ENCODE data around the gene ABCA2. TPM values are rescaled to one million over a fixed set of nuclear protein-coding genes. Genes with fewer than 3 reads are reported as not detected.

ABCA2 gene
- total RNA-seq, 4 donors from 2014 or later: 136 to 291 (median 196) TPM

GRCh38 chr9:136996361-136997292 lies 31.4 kb downstream of the ABCA2 start, which contains the start of gene CLIC3:
CLIC3 (minus strand) TSS chr9:136996568; CDS start chr9:136996543, 25 bp downstream.
- DNase-seq (ENCODE audit: low spot score in 2 of 2): no peak
- H3K4me1 ChIP-seq: peaks cover 0 to 75% (median 61%) of the 10 kb centered on the region in 4 donors
- no peaks in the 10 kb centered on the region for H3K27me3 ChIP-seq
- no peaks in the 10 kb centered on the region for H3K9me3 ChIP-seq
- 21 to 34% methylated on average over 23 to 29 of the region's 35 CpGs for WGBS, 2 donors
- peaks cover 0 to 15% (median 0%) of the 10 kb centered on the region in 3 donors for H3K36me3 ChIP-seq
- TF ChIP-seq EP300 (IDR thresholded peaks at IDR 0.05) (no peak), CTCF (IDR thresholded peaks at IDR 0.05) (no peak), POLR2A (IDR thresholded peaks at IDR 0.05) (no peak)
- peak within 1 kb of the TSS; percentile 1 to 38 (median 26) for H3K4me3 ChIP-seq
- H3K27ac ChIP-seq: peak within 1 kb of the TSS; percentile 52 to 89 (median 70)

DNA sequence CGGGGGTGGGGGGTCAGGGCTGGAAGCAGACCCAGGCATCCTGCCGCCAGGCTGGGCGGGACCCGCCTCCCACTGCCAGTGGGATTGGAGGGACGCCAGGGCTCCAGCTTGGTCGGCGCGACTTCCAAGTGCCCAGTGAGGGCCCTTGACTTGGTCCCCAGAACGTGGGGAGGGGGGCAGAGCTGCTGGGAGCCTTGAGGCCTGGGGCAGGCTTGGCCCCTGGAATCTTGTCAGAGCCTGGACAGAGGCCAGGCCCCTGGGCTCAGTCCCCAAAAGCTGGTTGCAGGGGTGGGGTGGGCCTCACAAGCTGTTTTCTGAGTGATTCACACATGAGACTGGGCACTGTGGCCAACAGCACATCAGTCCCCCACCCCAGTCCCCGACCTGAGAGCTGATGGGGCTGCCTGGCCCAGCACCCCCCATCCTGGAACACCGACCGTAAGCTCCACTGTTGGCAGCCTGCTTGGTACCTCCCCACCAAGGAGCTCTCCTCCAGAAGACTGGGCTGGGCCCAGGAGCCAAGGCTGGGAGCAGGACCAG lies 32.2 kb downstream of the ABCA2 start:
- TF ChIP-seq POLR2A (IDR thresholded peaks at IDR 0.05): no peak
- peak in 1 of 2 donors; percentile 21 for TF ChIP-seq EP300 (IDR thresholded peaks at IDR 0.05)
- 11 to 40% methylated on average over 1 to 10 of the region's 12 CpGs for WGBS, 2 donors
- peak overlapping the region; percentile 52 to 89 (median 70) for H3K27ac ChIP-seq

GRCh38 chr9:136995362-136995761 lies 32.7 kb downstream of the ABCA2 start:
- no peak for DNase-seq (ENCODE audit: low spot score in 2 of 2)
- H3K9me3 ChIP-seq: no peaks in the 10 kb centered on the region
- H3K27ac ChIP-seq: peak overlapping the region; percentile 52 to 89 (median 70)
- TF ChIP-seq POLR2A (IDR thresholded peaks at IDR 0.05): no peak
- no peak for TF ChIP-seq CTCF (IDR thresholded peaks at IDR 0.05)
- no peak for TF ChIP-seq EP300 (IDR thresholded peaks at IDR 0.05)
- peaks cover 0 to 15% (median 0%) of the 10 kb centered on the region in 3 donors for H3K36me3 ChIP-seq
- 31 to 43% methylated on average over 5 to 29 of the region's 30 CpGs for WGBS, 2 donors
- peaks cover 0 to 72% (median 58%) of the 10 kb centered on the region in 4 donors for H3K4me1 ChIP-seq
- H3K4me3 ChIP-seq: peak overlapping the region in 3 of 4 donors; percentile 1 to 38 (median 17)
- H3K27me3 ChIP-seq: no peaks in the 10 kb centered on the region

More for the DNA sequence above, 32.2 kb downstream of the ABCA2 start:
- peaks cover 0 to 76% (median 61%) of the 10 kb centered on the region in 4 donors for H3K4me1 ChIP-seq
- peak overlapping the region in 2 of 4 donors; percentile 26 to 38 for H3K4me3 ChIP-seq
- H3K9me3 ChIP-seq: no peaks in the 10 kb centered on the region
- no peaks in the 10 kb centered on the region for H3K27me3 ChIP-seq
- DNase-seq (ENCODE audit: low spot score in 2 of 2): no peak
- H3K36me3 ChIP-seq: peaks cover 0 to 15% (median 0%) of the 10 kb centered on the region in 3 donors

GRCh38 chr9:136994888-136995230 lies 33.2 kb downstream of the ABCA2 start:
- H3K4me3 ChIP-seq: peak overlapping the region in 2 of 4 donors; percentile 1 to 38
- no peaks in the 10 kb centered on the region for H3K9me3 ChIP-seq
- peaks cover 0 to 15% (median 0%) of the 10 kb centered on the region in 3 donors for H3K36me3 ChIP-seq
- DNase-seq (ENCODE audit: low spot score in 2 of 2): no peak
- WGBS, 2 donors: 53 to 62% methylated on average over 6 to 36 of the region's 40 CpGs
- no peaks in the 10 kb centered on the region for H3K27me3 ChIP-seq
- TF ChIP-seq EP300 (IDR thresholded peaks at IDR 0.05) (no peak), POLR2A (IDR thresholded peaks at IDR 0.05) (no peak), CTCF (IDR thresholded peaks at IDR 0.05) (no peak)
- H3K27ac ChIP-seq: peak overlapping the region; percentile 52 to 89 (median 70)
- peaks cover 0 to 66% (median 57%) of the 10 kb centered on the region in 4 donors for H3K4me1 ChIP-seq

DNA sequence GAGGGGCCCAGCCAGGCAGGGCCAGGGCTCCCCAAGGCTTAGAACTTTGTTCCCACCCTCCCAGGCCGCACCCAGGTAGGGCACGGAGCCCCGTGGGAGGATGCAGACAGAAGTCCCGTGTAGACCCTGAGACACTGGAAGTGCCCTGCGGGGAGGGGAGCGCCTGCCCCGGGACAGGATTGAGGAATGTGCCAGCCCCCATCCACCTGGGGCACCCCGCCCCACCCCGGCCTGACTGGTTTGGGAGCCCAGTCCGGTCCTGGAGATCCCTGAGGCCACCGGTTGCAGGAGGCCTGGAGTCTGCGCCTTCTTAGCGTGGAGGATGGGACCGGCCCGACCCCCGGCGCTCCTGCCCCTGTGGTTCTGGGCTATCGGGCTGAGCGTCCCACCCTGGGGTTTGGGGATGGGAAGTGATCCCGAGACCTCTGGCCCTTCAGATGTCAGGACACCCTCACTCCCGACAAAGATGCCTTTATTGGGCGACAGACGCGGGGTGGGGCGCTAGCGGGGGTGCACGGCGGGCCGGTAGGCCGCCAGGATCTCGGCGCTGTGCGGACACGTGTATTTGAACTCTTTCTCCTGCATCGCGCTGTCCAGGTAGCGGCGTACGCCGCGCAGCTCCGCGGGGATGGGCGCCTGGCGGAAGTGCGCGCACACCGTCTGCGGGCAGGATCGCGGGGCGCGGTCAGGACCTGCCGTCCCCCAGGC lies 33.7 kb downstream of the ABCA2 start:
- Histone ChIP-seq H3K36me3 (peaks cover 0 to 15% (median 0%) of the 10 kb centered on the region in 3 donors), H3K27me3 (no peaks in the 10 kb centered on the region), H3K4me3 (peak overlapping the region in 1 of 4 donors; percentile 38), H3K9me3 (no peaks in the 10 kb centered on the region), H3K27ac (peak overlapping the region in 2 of 4 donors; percentile 63 to 89), H3K4me1 (peaks cover 0 to 66% (median 55%) of the 10 kb centered on the region in 4 donors)
- WGBS, 2 donors: 63 to 69% methylated on average over 46 to 53 of the region's 54 CpGs
- TF ChIP-seq EP300 (IDR thresholded peaks at IDR 0.05) (no peak), CTCF (IDR thresholded peaks at IDR 0.05) (no peak), POLR2A (IDR thresholded peaks at IDR 0.05) (no peak)
- no peak for DNase-seq (ENCODE audit: low spot score in 2 of 2)
